Urinary bladder (tissue), 4 donors: Measurements from ENCODE around the gene TMEM187. TPM values are rescaled to one million over a fixed set of nuclear protein-coding genes. Genes with fewer than 3 reads are reported as not detected.

Experiments
- DNase-seq: peaks from one replicate; pipeline ENCODE4 v3.0.0-alpha.2; 2015; ENCODE audit errors: extremely low spot score
- H3K27ac ChIP-seq: one replicate; pipeline ENCODE4 v1.5.1; 2013; ENCODE audit warnings: low read depth, mild to moderate bottlenecking, moderate library complexity
- H3K36me3 ChIP-seq: one replicate; pipeline ENCODE4 v1.6.1; 2013; ENCODE audit warnings: mild to moderate bottlenecking, moderate library complexity; ENCODE audit not compliant: insufficient read depth
- H3K4me1 ChIP-seq: one replicate; pipeline ENCODE4 v1.6.1; 2013; ENCODE audit warnings: mild to moderate bottlenecking, moderate library complexity; ENCODE audit not compliant: insufficient read depth
- H3K4me3 ChIP-seq: one replicate; pipeline ENCODE4 v1.5.1; 2013; ENCODE audit warnings: low read depth, low read length
- WGBS: extraction: QIAGEN DNeasy Blood & Tissue Kit; methylation state at CpG from one replicate; pipeline ENCODE4 v1.1.7; 2013; 5-methylcytosine and 5-hydroxymethylcytosine counted together
- polyA plus RNA-seq: library from polyadenylated mRNA; stranded (reverse); fragments of 200-250 nt; gene quantifications from one replicate; pipeline ENCODE4 v1.2.3, GENCODE V29; 2013
- total RNA-seq: library from RNA; depleted of rRNA; stranded (reverse); fragments of >200 nt; gene quantifications from one replicate; pipeline ENCODE4 v1.2.3, GENCODE V29; 2014
- donor health status: healthy with polysubstance abuse.
- donor health status: healthy.

Gene TMEM187
- total and polyA plus RNA-seq, 2 donors: 2.3 to 13.6 TPM

DNA sequence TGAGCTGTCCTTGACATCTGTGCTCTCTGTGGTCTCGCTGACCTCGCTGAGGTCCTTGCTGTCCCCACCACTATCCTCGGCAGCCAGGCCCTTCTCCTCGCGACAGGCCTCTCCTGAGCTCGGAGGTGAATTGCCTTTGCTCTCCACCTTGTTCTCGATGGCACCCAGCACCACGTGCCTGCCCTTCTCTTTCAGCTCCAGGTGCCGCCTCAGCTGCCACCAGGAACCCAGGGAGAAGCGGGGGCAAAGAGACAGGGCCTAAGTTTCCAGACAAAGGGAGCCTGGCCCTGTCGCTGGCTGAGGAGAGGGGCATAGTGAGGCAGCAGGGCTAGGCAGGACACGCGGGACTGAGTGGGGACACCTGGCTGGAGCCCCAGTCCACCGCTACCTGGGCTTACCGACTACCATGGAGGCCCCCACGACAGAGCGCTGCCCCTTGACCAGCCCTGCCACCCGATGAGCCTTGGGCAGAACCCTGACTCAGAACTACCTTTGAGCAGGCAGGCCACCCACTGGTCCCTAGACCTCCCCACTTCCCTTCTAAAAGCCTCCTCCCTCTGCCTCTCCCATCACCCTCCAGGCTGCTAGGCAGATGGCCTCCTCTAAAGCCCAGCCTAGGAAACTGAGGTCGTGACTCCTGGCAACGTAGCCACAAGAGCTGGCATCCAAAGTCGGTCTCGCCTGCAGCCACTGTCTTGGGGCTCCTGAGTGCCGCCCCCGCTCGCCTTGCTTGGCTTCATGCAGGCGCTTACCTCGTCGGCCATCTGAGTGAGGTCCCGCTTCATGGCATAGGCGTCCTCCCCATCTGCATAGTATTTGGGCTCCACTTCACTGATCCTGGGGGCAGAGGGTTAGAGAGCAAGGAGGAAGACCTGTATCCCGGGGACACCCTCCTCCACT lies 42.3 kb upstream of the TMEM187 start:
- WGBS: 91% methylated on average over 31 of the region's 31 CpGs
- DNase-seq: no peak
- H3K4me1 ChIP-seq: no peaks in the 10 kb centered on the region
- no peak overlapping the region for H3K27ac ChIP-seq
- H3K4me3 ChIP-seq: no peak overlapping the region
- H3K36me3 ChIP-seq: no peaks in the 10 kb centered on the region

GRCh38 chrX:153931151-153931550 lies 41.4 kb upstream of the TMEM187 start:
- no peak for DNase-seq
- H3K4me1 ChIP-seq: no peaks in the 10 kb centered on the region
- H3K36me3 ChIP-seq: no peaks in the 10 kb centered on the region
- H3K27ac ChIP-seq: no peak overlapping the region
- WGBS: 95% methylated on average over 8 of the region's 8 CpGs
- H3K4me3 ChIP-seq: no peak overlapping the region

DNA sequence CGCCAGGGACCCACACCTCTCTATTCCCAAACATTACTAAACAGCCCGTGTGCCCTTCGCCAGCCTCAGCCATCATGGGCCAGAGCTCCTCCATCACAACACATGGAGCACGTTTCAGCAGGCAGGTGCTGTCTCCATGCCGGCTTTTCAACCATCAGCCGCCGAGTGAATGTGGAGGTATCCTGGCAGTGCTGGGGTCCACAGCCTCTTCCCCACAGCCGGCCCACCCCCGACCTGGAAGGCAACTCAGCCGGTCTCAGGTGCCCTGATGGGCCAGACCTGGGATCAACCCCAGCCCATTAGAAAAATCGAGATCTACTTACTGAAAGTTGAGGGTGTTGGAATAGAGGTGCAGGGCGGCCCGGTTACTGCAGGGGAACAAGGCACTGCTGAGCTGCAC lies 40.8 kb upstream of the TMEM187 start:
- WGBS: 95% methylated on average over 13 of the region's 13 CpGs
- no peaks in the 10 kb centered on the region for H3K4me1 ChIP-seq

GRCh38 chrX:153932220-153932915 lies 40.2 kb upstream of the TMEM187 start:
- H3K27ac ChIP-seq: no peak overlapping the region
- DNase-seq: no peak
- 92% methylated on average over 13 of the region's 13 CpGs for WGBS
- no peaks in the 10 kb centered on the region for H3K36me3 ChIP-seq
- no peaks in the 10 kb centered on the region for H3K4me1 ChIP-seq
- no peak overlapping the region for H3K4me3 ChIP-seq

More for the DNA sequence above, 40.8 kb upstream of the TMEM187 start:
- Histone ChIP-seq H3K4me3 (no peak overlapping the region), H3K36me3 (no peaks in the 10 kb centered on the region), H3K27ac (no peak overlapping the region)
- no peak for DNase-seq

- H3K27ac ChIP-seq: no peak overlapping the region
- peak overlapping the region; percentile 82 for H3K4me3 ChIP-seq
- 32% methylated on average over 7 of the region's 7 CpGs for WGBS
Measured at GRCh38 chrX:153933748-153934147, 38.8 kb upstream of the TMEM187 start.

GRCh38 chrX:153934148-153934761 lies 38.3 kb upstream of the TMEM187 start:
- no peaks in the 10 kb centered on the region for H3K4me1 ChIP-seq
- no peaks in the 10 kb centered on the region for H3K36me3 ChIP-seq
- H3K27ac ChIP-seq: no peak overlapping the region
- WGBS: 6% methylated on average over 33 of the region's 33 CpGs
- DNase-seq: no peak
- H3K4me3 ChIP-seq: peak overlapping the region; percentile 82

More at GRCh38 chrX:153933748-153934147, 38.8 kb upstream of the TMEM187 start:
- DNase-seq: no peak
- H3K4me1 ChIP-seq: no peaks in the 10 kb centered on the region
- no peaks in the 10 kb centered on the region for H3K36me3 ChIP-seq

DNA sequence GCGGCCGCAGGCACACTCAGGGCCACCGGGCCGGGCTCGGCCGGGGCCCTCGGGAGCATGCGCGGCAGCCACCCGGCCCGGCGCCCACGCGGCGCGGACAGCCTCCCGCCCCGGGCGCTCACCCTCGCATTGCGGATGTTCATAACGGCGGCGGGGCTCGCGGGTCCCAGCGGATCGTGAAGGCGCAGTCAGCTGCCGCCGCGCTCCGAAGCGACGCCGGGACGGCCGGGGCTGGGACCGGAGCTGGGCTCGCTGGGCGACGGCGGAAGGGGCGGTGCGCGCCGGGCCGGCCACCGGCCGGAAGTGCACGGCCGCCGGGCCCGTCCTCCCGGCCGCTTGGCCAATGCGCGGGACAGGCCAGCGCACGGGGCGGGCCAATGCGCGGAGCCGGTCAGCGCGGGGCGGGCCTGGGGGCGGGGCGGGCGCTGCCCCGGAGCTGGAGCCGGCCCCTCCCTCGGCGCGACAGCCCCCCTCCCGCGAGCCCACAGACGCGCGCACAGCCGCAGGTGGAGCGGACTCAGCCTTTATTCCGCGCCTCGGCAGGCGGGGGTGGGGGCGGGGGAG lies 37.7 kb upstream of the TMEM187 start, which contains the start of gene NAA10:
Gene NAA10 (minus strand): TSS at position 276 of the 564 bp plus-strand sequence. CDS start 133 bp downstream, at position 143.
- H3K27ac ChIP-seq: no peak within 1 kb of the TSS
- WGBS: under 1% methylated on average over 58 of the region's 87 CpGs
- peak within 1 kb of the TSS; percentile 82 for H3K4me3 ChIP-seq
- no peaks in the 10 kb centered on the region for H3K36me3 ChIP-seq
- no peak for DNase-seq
- no peaks in the 10 kb centered on the region for H3K4me1 ChIP-seq

DNA sequence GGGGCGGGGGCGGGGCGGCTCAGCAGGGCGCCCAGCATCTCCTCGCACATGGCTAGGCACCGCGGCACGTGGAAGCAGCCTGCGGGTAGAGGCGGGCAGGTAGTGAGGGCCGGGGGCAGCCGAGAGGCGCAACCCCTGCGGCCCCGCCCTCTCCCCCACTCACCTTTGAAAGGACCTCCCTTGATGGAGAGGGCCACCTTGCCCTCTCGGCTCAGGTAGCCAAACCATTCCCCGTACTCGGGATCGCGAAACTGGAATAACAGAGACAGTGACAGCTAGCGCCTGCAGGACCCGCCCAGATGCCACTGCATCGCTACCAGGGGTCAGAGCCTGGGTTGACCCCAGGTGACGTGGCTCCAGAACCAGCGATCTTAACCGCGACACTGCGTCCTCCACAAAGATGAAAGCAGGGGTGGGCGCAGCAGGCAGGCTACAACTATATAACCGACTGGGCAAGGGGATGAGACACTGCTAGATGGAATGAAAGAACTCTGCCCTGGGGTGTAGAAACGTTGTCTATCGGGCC lies 37.2 kb upstream of the TMEM187 start:
- peak overlapping the region; percentile 82 for H3K4me3 ChIP-seq
- no peak overlapping the region for H3K27ac ChIP-seq
- WGBS: 8% methylated on average over 28 of the region's 32 CpGs

DNA sequence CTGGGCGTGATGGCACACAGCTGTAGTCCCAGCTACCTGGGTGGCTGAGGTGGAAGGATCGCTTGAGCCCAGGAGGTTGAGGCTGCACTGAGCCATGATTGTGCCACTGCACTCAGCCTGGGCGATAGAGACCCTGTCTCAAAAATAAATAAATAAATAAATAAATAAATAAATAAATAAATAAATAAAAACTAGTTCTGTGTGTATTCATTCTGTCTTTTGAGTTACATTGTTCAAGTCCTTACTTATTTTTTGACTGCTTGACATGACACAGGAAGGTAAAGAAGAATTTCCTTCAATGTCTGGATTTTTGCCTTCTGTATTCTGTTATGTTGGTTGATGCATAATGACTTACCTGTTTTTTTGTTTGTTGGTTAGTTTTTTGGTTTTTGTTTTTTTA lies 35.5 kb upstream of the TMEM187 start:
- Histone ChIP-seq H3K27ac (no peak overlapping the region), H3K4me1 (no peaks in the 10 kb centered on the region), H3K4me3 (no peak overlapping the region), H3K36me3 (no peaks in the 10 kb centered on the region)
- no peak for DNase-seq
- whole genome bisulfite sequencing: 89% methylated on average over 3 of the region's 3 CpGs

More for the DNA sequence above, 37.2 kb upstream of the TMEM187 start:
- DNase-seq: no peak
- Histone ChIP-seq H3K36me3 (no peaks in the 10 kb centered on the region), H3K4me1 (no peaks in the 10 kb centered on the region)

- 76% methylated on average over 10 of the region's 10 CpGs for WGBS
- Histone ChIP-seq H3K4me3 (no peak overlapping the region), H3K36me3 (no peaks in the 10 kb centered on the region), H3K4me1 (no peaks in the 10 kb centered on the region), H3K27ac (no peak overlapping the region)
- DNase-seq: no peak
Measured at GRCh38 chrX:153938226-153938786, 34.2 kb upstream of the TMEM187 start.

DNA sequence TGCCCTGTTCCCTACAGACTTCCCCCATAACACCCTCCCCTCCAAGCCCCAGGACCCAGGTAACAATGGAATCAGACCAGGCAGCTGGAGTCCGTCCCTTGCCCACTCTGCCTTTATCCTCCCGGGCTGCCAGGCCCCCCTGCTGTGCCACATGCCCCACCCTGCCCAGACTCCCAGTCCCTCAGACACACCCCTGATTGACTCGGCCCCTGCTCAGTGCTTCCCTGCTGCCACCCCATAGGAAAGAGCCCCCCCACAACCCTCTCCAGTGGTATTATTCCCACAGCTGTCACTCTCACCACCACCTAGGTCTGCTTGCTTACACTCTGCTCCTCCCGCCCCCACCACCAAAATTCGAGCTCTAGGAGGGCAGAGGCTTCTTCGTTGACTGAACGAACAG lies 33.0 kb upstream of the TMEM187 start:
- WGBS: 57% methylated on average over 7 of the region's 7 CpGs
- DNase-seq: no peak
- no peak overlapping the region for H3K27ac ChIP-seq
- no peaks in the 10 kb centered on the region for H3K4me1 ChIP-seq
- no peak overlapping the region for H3K4me3 ChIP-seq
- no peaks in the 10 kb centered on the region for H3K36me3 ChIP-seq

GRCh38 chrX:153941336-153942252 lies 31.0 kb upstream of the TMEM187 start:
- H3K27ac ChIP-seq: no peak overlapping the region
- H3K4me1 ChIP-seq: no peaks in the 10 kb centered on the region
- 51% methylated on average over 23 of the region's 23 CpGs for WGBS
- no peaks in the 10 kb centered on the region for H3K36me3 ChIP-seq
- no peak overlapping the region for H3K4me3 ChIP-seq
- DNase-seq: no peak
